GM12801 (cell line): ENCODE data around the gene CUBN.

Experiments
- TF ChIP-seq, protein P1 (sequence below): IDR thresholded peaks from one replicate; pipeline ENCODE4 v1.5.1; 2011; ENCODE audit warnings: control low read depth; ENCODE audit not compliant: insufficient read length; ENCODE audit errors: extremely low read depth

The CUBN gene

DNA sequence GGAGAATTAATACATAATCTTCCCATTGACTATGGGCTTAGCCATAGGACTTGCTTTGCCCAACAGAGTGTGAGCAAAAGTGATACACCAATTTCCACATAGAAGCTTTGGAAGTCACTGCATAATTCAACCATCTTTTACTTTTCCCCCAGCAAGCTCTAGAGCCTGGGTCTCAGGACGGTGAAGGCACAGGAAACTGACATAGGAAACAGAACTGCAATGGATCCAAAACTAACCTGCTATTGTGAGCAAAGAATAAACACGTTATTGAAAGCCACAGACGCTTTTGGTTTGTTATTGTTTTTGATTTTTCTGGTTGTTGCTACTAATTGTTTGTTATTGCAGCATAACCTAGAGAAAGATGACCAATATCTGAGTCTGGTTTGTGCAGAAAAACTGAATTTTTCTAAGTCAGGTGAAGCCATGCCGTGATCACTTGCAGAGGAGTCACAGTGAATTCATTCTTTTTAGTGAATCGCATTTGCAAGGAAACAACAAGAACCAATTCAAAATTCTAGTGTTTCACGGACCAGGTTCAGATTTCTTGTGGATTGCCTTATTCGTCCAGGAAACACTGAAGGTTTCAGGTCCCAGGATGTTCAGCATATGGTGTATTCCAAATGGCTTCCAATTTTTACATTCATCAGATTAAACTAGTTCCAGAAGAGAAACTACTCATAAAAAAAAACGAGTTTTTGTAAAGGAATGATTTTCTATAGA lies 52.8 kb downstream of the CUBN start:
- TF ChIP-seq, protein P1, sequence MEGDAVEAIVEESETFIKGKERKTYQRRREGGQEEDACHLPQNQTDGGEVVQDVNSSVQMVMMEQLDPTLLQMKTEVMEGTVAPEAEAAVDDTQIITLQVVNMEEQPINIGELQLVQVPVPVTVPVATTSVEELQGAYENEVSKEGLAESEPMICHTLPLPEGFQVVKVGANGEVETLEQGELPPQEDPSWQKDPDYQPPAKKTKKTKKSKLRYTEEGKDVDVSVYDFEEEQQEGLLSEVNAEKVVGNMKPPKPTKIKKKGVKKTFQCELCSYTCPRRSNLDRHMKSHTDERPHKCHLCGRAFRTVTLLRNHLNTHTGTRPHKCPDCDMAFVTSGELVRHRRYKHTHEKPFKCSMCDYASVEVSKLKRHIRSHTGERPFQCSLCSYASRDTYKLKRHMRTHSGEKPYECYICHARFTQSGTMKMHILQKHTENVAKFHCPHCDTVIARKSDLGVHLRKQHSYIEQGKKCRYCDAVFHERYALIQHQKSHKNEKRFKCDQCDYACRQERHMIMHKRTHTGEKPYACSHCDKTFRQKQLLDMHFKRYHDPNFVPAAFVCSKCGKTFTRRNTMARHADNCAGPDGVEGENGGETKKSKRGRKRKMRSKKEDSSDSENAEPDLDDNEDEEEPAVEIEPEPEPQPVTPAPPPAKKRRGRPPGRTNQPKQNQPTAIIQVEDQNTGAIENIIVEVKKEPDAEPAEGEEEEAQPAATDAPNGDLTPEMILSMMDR, result no peak

DNA sequence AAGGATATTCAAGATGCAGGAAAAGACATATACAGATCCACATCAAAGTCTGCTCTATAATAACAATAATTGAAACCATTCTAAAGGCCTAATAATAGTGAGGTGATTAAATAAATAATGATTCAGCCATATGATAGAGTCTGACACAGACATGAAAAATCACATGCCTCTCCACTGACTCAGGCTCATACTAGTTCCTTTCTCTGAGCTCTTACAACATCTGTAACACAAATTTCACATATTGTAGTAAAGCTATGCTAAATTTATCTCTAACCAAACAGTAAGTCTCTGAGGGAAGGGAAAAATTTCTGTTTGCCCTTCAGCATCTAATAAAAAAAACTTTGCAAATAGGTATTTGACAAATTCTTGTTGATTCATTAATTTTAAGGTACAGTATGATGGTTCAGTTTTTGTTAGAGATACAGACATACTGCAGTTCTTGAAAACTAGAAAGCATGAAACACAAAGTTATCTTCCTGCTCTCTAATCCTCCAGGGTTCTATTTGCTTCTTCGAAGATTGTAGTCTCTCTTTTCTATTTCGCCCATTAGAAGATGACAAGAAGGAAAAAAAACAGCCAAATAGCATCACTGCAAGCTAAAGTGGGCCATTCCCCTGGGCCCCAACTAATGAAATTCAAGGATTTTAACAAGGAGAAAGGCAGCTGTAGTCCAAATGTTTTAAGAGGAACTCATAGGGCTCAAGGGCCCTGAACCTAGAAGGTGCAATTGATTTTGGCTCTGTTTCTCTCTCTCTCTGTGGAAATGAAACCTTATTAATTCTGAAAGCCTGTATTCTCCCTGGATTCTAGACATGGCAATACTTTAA lies 53.9 kb downstream of the CUBN start:
- TF ChIP-seq, protein P1, result no peak

DNA sequence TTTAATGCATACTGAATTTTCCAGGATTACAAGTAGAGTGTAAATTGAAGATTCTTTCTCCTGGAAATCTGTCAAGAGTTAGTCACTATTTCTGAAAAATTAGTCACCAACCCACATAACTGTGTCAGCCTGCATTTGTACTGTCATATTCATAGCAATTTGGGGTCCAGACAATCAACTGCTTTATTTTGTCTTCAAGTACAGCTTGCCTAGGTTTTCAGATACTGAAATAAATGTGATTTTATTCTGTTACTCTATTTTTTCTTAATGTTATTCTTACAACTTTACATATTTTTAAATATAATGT lies 55.1 kb downstream of the CUBN start:
- TF ChIP-seq, protein P1, result no peak

DNA sequence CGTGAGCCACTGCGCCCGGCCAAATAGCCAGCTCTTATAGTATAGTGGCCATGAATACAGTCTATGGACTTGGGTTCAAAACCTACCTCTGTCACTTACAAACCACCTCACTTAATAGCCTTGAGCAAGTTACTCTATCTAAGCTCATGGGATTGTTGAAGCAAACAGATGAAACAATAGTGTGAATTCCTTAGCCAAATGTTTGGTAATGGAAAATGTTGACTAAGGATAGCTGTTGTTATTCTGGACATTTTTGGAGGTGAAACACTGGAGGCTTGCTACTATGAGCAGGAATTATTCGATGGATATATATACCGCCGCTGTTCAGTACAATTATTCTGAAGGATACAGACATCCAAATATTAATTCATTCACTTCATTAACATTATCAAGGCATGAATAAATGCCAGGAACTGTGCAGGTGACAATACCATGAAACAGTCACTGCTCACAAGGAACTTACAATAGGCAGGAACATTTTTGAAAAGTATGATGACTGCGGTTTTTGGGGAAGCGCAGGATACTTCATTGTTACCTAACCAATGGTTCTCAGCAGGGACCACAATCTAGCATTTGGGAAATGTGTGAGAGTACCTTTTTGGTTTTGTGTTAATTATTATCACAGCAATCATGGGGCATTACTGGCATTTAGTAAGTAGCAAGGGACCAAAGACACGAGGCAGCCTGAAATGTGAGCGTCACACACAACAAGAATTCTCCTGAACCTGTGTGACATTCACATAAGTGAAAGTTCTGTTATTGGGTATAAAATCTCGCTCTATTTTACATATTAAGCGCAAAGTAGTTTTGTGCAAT lies 55.7 kb downstream of the CUBN start:
- TF ChIP-seq, protein P1, result no peak

DNA sequence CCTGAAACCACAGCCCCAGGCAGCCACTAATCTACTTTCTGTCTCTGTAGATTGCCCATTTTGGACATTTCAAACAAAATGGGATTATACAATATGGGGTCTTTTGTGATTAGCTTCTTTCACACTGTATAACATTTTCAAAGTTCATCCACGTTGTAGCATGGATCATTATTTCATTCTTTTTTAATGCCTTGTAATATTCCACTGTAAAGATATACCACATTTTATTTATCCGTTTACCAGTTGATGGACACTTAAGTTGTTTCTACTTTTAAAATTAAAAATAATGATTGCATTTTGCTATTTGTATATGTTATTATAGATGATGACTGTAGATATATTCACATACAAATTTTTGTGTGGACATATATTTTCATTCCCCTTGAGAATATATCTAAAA lies 60.7 kb downstream of the CUBN start:
- TF ChIP-seq, protein P1, result no peak

DNA sequence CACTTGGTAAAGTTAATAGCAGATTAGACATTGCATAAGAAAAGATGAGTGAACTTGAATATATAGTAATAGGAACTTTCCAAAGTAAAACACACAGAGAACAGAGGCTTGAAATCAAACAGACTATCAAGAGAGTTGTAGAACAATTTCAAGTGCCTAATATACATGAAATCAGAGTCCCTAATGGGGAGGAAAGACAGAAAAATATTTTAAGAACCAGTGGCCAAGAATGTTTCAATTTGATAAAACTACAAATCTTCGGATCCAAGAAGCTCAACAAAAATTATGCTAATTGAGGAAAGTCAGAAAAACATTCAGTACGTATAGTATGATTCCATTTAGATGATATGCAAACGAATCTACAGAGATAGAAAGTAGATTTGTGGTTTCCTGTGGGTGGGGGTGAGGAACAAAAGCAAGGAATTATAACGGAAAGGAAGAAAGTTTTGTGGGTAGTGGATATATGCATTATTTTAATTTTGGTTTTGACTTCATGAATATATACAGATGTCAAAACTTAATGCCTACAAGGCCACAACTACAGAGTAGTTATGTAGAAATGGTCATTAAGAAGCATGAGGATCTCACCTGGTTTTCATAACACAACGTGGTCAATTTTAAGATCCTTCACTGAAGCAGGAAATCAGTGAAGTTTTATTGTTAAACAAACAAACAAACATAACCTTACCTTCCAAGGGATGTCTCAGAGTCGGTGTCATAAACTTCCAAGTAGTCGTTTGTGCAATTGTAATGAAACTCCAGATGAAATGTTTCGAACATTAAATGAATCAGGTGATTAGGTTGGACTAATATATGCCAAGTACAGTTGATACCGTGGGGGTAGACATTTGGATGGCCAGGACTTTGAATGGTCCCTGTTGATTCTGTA lies 62.0 kb downstream of the CUBN start:
- TF ChIP-seq, protein P1, result no peak

DNA sequence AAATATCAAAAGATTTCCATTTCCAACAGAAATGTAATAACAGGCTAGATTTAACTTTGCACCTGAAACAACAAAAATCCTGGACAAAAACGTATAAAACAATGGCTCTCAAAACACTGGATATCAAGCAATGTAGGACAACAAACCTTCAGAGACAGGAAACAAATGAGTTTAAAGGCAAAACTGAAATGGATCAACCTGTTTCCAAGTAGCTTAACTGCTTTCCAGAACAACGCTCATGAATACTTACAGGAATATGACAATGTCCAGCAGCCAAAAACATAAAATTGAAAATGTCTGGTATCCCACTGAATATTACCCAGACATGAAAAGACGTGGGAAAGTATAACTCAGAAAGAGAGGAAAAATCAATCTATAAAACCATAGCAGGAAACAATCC lies 62.8 kb downstream of the CUBN start:
- TF ChIP-seq, protein P1, result no peak
